Sigmoid colon (tissue), 4 donors: ENCODE data around the gene KCTD18.

ENCODE experiments used
- CTCF ChIP-seq, 4 experiments: fragments of 450-650 bp in 3 of 4; fragments of 200-600 bp in 1 of 4; IDR thresholded peaks; one replicate each; pipeline ENCODE4 v1.5.1; 2016 to 2019; ENCODE audit warnings: antibody characterized with exemption in 4 of 4, mild to moderate bottlenecking in 3 of 4, moderate library complexity in 2 of 4
- EP300 ChIP-seq, 4 donors: sonication (generic); formaldehyde crosslinking; IDR thresholded peaks; one replicate each; pipeline ENCODE4 v1.6.1; 2017; ENCODE audit warnings: antibody characterized with exemption in 4 of 4
- POLR2A ChIP-seq, 2 donors: fragments of 450-650 bp; IDR thresholded peaks; one replicate each; pipeline ENCODE4 v1.6.1; 2016; ENCODE audit warnings: antibody characterized with exemption in 2 of 2, mild to moderate bottlenecking in 2 of 2, moderate library complexity in 2 of 2

- TF ChIP-seq POLR2A (IDR thresholded peaks at IDR 0.05) (no peak), CTCF (IDR thresholded peaks at IDR 0.05) (no peak), EP300 (IDR thresholded peaks at IDR 0.05) (no peak)
These were observed 23.3 kb downstream of the KCTD18 start for GRCh38 chr2:200486529-200486928.
